ENCODE data around the gene SLC1A7. TPM values are rescaled to one million over a fixed set of nuclear protein-coding genes. Genes with fewer than 3 reads are reported as not detected.

The SLC1A7 gene
- total RNA-seq, 2 experiments from 2014 or later: not detected

DNA sequence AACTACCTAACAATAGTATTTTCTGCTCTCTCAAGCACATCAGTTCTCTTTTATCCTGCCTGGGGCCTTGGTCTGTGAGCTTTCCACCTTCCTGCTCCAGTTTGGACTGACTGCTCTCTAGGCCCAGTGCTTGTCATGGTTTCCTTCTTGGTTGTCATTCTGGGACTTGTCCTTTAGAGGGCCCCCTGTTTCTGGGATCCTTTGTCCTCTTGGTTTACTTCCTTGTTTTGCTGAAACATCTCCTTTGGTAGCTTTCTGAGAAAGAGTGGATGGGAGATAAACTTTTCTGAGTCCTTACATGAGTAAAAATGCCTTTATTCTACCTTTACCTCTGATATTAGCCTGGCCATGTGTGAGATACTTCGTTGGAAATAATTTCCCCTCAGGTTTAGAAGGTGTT, 4.7 kb downstream of the SLC1A7 start:
- CTCF ChIA-PET: interaction anchor here (0.7 kb wide), 1 partner anchor 33 kb away, joined by 3 read pairs; no protein-coding TSS in a partner anchor
- POLR2A ChIA-PET: interaction anchor here (0.7 kb wide), 1 partner anchor 21 kb away, joined by 3 read pairs; no protein-coding TSS in a partner anchor

DNA sequence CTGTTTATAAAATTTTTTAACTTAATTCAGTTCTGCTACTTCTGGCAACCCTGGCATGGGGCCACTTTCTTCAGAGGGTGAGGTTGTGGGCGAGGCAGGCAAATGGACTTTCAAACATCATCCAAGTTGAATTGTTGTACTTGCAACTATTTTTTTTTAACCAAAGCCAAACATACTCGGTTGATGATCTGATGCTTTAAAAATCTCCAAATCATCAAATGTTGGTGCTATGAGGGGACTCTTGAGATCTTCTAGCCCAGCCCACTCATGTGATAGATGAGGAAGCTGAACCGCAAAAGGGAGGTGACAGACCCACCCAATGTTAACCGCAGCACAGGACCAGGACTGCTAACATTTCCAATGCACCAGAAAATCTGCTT, 6.7 kb downstream of the SLC1A7 start:
- CTCF ChIA-PET: no interaction called here

DNA sequence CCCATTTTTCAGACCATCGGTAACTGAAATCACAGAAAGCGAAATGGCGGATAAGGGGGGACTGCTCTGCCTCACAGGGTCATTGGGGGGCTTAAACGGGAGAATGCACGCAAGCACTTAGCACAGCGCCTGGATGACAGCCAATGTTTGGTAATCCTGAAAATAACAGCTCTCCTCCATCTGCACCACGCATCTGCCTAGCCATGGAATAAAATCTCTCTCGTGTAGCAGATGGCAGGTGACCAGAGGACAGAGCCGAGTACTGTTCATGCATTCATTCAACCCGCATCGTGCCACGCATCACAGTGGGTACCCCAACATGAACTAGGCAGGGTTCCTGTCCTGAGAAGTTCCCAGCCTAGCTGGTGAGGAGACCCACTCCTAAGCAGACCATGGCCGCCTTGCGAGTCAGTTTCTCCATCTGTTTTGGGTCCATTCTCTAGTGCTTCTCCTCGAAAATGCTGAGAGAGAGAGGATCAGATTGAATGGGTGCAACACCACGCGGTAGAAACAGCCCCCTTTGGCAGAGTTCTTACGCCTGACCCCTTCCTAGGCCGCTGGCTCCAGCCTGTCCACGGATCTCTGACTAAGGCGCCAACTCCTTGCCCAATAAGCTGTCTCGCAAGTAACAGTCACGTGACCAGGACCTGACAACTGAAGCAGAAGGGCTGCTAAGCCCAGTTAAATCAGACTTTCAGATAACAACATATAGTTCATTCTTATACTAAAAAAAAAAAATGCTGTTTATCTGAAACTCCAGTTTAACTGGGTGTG, 7.3 kb downstream of the SLC1A7 start:
- POLR2A ChIA-PET: no interaction called here
- CTCF ChIA-PET: no interaction called here

More for the DNA sequence above, 6.7 kb downstream of the SLC1A7 start:
- POLR2A ChIA-PET: no interaction called here

DNA sequence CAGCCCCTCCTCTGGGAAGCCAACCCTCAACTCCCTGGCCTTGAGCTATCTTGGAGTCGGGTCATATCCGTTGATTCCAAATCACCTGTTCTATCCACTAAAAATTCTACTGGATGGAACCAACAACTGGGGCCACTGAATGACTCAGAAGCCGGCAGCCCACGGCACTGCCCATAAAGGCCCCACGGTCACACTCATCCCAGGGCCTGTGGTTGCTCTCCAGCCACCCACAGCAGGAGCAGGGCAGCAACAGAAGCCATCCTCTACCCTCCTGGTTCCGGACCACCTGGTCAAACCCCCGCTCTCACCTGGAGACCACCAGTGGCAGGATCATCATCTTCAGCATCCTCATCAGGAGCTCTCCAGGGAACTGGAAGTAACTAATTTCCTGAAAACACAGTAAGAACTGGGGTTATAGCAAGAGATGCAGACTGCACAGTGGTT, 8.4 kb downstream of the SLC1A7 start:
- ChIA-PET POLR2A (no interaction called here), CTCF (no interaction called here)

DNA sequence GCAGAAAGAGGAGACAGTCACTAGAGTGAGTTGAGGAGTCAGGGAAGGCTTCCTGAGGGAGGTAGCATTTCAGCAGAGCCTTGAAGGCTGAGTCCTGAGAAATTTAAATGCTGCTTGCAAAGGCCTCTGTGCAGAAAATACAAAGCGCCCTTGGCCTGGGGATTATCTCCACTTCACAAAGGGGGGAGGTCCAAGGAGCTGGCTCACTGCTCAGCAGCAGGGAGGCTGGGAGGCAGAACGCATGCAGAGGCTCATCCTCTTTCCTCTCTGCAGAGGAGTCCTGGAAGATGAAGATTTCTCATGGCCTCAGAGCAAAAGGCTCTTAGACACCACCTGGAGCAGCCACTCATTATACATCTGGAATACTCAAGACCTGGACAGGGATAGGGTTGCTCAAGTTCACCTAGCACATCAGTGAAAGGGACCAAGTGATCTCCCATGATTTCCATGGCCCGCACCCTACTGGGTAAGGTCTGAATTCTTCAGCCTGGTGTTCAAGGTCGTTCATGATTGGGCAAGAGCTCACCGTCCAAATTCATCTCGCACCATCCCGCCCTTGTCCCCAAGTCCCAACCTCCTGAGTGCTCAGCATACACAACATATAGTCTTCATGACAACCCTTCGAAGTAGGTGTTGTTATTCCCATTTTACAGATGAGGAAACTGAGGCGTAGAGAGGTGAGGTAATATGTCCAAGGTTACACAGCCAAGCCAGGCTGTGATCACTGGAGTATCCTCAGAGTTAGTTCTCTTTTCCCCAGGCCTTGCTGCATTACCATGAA, 9.0 kb downstream of the SLC1A7 start:
- CTCF ChIA-PET: no interaction called here
- POLR2A ChIA-PET: no interaction called here

DNA sequence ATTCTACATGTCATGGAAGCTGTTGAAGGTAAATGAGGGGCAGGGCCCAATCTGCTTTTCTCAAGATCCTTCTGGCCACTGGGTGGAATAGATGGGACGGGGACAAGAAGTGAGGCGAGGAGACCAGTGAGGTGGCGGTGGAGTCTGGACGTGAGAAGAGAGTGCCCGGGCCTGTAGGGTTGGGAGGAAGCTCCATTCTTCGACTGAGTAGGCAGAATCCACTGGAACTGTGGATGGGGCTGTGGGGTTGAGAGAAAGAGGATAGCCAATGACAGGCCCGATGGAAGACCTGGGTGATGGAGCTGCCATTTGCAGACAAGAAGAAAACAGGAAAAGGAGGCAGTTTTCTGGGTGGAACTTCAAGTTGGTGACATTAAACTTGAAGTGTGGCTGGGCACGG, 10.3 kb downstream of the SLC1A7 start:
- ChIA-PET POLR2A (no interaction called here), CTCF (no interaction called here)

DNA sequence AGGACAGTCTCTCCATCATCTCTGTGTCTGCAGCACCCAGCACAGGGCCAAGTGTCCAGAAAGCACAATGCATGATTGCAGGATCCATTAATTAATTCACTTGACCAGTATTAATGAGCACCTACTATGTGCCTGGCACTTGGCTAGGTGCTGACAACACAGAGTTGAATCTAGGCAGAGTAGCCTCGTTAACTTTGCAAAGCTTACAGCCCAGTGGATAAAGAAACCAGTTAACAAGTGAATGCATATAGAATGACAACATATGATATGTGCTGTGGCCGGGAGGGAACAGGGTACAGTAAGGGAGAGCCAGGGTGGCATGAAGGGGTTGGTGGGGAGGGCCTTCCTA, 10.9 kb downstream of the SLC1A7 start:
- ChIA-PET POLR2A (no interaction called here), CTCF (no interaction called here)

DNA sequence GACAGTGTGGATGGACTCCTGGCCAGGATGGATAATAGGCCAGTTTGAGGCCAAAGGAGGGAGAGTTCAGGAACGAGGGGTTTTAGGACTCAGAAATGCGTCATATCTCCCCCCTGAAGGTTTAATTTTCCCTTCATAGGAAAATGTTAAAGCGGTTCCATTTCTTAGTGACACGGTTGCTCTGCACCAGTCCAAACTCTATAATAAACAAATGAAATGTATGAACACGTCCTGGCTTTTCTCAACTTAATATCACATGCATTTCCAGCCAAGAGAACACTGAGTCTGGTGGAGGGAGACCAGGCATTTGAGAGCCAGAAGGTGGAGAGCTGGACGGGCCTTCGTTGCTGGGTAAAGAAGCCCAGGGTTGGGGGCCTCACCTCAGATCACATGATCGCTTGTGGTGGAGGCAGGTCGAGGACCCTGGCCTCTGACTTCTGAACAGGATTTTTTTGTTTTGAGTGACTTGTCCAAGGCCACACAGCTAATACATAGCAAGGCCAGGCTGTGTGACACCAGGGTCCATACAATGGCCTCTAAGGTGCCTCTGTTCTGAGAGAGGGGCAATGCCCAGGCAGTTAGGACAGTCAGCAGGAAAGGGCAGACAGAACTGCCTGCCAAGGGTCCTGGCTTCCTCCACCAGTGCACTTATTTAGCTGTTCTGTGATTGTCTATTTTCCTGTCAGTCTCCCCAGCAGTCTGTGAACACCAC, 11.4 kb downstream of the SLC1A7 start:
- POLR2A ChIA-PET: no interaction called here

DNA sequence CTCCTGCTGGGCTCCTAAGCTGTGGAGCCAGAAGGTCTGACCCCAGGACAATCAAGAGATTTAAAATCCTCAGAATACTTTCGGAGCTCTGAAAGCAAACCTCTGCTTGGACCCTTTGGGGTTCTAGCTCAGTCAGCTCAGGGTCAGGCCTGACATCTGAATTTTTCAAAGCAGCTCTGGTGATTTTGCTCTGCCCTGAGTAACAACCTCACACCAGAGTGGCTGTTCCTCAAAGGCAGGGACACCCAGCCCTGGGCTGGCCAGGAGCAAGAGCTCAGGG, 11.9 kb downstream of the SLC1A7 start:
- ChIA-PET POLR2A (no interaction called here), CTCF (no interaction called here)

More for the DNA sequence above, 11.4 kb downstream of the SLC1A7 start:
- CTCF ChIA-PET: no interaction called here

DNA sequence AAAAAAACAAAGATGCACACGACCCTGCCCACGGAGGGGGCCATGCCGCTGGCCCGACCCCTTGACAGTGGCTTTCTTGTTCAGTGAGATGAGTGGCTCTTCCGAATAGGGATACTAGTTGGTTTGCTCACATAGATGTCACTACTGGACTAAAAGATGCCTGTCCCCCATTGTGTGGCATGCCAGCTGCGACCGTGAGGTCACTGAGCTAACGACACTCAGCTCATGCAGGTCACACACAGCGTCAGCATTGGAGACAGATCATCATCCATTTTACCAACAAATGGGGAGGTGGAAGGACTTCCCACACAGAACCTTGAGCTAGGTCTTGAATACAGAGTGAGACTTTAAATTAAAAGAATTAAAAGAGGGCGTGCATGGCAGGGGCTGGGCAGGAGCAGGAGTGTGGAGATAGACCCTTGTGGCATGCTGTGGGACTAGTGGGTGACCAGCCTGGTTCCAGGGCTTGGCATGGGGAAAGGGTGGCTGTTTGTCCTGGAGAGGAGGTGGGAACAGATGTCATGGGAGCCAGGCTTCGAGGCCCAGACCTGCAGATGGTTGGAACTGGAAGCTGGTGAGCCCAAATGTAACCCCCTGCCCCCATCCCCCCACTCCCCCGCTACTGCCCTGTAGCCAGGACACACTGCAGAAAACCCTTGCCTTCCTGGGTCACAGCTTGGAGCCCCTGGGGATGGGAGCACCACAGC, 12.4 kb downstream of the SLC1A7 start:
- POLR2A ChIA-PET: no interaction called here
- CTCF ChIA-PET: no interaction called here

DNA sequence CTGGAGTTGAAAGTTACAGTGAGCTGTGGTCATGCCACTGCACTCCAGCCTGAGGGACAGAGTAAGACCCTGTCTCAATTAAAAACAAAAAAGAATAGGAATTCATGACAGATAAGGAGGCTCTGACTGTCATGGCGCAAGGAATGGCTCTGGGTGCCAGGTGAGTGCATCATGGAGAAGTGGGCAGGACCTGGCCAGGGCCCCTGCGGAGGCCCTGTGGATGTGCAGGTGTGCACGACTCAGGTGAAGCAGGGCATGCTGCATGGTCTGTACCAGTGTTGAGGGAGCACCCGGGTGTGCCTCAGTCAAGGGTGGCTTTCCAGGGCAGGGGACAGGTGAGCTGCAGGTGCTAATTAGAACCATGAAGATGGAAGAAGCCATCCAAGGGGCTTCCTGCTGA, 14.0 kb downstream of the SLC1A7 start:
- POLR2A ChIA-PET: interaction anchor here (0.6 kb wide), 1 partner anchor 15 kb away, joined by 5 read pairs; no protein-coding TSS in a partner anchor
- CTCF ChIA-PET: no interaction called here

DNA sequence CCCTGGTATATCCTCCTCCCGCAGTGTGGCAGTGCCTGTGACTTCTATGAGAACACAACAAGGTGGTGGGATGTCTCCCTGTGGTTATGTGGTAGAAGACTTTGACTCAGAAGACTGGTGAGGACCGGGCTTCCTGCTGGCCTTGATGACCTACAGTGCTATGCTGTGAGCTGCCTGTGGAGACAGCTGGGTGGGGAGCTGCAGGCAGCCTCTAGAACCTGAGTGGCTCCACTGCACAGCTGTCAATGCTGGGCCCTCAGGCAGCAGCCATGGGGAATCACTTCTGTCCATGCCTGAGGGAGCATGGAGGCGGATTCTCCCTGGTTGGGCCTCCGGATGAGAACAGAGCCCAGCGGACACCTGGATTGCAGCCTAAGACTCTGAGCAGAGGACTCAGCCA, 14.9 kb downstream of the SLC1A7 start:
- ChIA-PET CTCF (no interaction called here), POLR2A (no interaction called here)

DNA sequence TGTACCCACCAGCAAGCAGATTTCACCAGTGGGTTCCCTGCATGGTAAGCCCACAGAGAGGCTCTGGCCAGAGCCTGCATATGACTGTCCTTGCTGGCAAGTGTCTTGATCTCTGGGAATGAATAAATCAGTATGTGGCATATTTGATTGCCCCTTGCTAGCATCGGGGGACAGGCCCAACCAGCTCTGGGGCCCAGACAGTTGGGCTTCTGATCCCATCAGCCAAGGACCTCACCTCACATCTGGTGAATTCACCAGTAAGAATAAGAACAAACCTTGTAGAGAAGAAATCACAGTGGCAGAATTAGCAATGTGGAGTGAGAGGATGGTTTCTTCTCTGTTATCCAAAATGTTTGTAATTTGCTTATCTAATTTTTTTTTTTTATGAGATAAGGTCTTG, 15.9 kb downstream of the SLC1A7 start:
- CTCF ChIA-PET: no interaction called here

DNA sequence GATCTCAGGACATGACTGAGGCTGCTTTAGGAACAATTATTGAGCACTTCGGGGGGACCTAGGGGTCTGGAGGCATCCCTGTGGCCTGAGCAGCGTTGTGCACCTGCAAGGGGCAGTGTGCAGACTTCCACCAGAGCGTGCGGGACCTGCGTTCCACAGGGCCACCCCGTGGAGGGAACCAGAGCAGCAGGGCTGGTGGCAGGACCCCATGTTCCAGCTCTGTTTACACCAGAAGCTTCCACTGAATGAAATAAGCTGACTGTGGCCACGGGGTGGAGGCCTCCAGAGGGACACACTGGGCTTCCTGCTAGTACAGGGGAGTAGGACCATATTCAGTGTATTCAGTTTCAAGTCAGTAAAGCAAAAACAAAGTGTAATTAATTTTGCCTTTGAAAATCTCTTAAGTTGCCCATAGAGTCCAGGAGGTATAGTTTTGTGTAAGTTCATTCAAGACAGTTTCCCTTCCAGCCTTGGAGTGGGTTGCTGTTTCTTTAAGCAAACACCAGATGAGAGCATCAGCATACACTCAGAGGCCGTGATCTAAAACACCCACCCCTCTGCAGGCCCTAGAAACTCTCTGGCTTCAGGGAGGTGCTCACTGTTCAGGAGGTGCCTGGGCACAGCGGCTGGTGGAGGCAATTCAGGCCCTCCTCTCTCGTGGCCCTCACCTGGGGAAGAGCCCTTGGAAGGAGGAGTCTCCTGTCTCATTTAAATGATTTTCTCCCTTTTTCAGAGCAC, 16.6 kb downstream of the SLC1A7 start:
- ChIA-PET CTCF (no interaction called here), POLR2A (no interaction called here)

More for the DNA sequence above, 15.9 kb downstream of the SLC1A7 start:
- POLR2A ChIA-PET: no interaction called here

DNA sequence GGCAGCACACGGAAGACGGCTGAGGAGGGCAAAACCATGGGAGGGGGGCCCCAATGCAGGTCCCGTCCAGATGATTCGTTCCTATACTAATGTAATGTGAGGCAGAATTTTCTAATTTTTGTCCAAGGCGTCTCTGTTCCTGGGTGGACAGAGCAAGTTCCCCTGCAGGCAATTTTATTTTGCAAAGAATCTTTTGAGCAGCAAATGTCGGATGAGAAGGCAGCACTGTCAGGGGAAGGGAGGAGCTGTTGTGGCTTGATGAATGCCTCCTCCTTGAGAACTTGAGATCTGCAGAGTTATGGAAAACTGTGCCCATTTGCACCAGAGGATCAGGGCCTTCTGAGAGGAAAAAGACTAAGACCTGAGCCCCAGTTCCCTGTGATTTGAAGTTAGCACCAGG, 17.3 kb downstream of the SLC1A7 start:
- POLR2A ChIA-PET: no interaction called here
- CTCF ChIA-PET: no interaction called here

DNA sequence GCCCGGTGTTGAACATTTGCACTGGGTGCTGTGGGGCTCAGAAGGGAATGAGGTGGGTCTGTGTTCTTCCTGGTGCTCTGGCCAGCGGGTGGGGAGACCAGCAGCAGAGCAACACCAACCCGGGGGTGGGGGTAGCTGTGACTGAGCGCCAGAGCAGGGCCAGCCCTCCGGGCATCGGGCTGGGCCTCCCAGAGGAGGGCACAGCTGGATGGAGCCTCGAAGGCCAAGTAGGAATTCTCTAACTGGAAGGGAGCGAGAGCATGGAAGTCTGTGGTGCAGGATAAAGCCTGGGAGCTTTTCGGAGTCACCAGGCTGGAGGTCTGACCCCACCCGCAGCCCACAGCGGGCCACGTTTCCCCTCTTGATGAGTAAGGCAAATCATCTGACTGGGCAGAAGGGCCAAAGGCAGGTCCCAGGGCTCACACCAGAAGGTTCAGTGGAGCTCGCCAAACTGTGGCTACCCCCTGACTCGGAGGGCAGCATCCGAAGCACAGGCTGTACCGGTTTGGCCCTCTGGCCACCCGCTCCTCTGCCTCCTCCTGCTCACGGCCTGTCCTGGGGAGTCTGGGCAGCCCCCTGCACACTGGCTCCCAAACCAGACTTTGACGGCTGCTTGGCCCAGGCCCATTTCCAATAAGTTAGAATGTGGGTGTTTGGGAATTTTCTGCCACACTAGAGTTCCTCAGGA, 18.8 kb downstream of the SLC1A7 start:
- POLR2A ChIA-PET: no interaction called here
- CTCF ChIA-PET: no interaction called here

DNA sequence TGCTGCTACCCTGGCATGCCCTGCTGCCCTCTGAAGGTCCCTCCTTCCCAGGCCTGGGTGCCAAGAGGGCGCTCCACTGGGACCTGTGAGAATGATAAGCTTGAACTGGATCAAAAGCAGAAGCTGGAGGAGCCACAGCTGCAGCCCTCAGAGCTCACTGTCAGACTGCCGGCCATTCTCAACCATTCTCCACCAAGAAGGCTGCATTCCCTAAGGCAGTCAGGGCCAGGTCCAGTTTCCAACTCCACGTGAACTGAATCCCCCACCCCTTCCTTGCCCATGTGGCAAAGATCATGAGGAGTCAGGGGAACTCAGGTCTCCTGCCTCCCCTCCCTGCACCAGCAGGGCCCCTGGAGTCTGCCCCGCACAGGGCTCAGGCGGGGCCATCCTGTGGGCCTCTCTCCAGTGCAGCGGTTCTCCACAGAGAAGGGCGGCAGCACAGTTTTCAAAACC, 19.5 kb downstream of the SLC1A7 start:
- POLR2A ChIA-PET: no interaction called here
- CTCF ChIA-PET: no interaction called here

DNA sequence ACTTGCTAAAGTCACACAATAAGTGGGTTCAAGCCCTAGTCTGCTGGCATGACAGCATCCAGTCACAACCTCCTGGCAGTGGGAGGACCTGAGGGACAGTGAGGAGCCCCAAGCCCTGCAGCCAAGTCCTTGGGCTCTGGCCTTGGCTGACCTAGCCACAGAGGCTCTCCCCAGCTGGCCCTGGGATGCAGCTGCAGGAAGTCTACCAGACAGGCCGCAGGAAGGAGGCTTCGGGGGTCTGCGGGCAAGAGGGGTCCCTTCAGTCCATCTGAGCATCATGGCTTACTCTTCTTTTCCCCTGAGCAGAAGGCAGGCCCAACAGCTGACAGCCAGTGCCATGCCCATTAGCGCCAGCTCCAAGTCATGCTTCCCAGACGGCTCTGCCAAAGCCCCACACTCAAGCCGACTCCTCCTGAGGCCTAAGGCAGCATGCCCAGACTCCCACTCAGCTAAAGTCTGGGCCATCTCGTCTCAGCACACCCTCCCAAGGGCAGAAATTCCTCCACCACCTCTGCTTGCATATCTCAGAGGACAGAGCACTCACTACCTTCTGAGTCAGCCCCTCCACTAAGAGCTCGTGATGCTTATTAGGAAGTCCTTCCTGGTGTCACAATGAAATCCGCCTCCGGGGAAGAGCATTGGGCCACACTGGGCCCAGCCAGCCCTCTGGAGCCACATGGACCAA, 20.1 kb downstream of the SLC1A7 start:
- CTCF ChIA-PET: interaction anchor here (0.5 kb wide), 1 partner anchor 52 kb away, joined by 4 read pairs; no protein-coding TSS in a partner anchor
- POLR2A ChIA-PET: no interaction called here
